ENCODE data around the gene PLAC1.

The PLAC1 gene

GRCh38 chrX:134631426-134632346 is 26.6 kb downstream of the PLAC1 start:
- DNase-seq (ENCODE audit: low spot score), result peak; percentile 71

GRCh38 chrX:134628663-134629062 is 29.6 kb downstream of the PLAC1 start:
- no peak for DNase-seq (ENCODE audit: low spot score)

GRCh38 chrX:134626434-134626833 is 31.8 kb downstream of the PLAC1 start:
- DNase-seq (ENCODE audit: low spot score), result no peak

GRCh38 chrX:134625315-134625718 is 33.0 kb downstream of the PLAC1 start:
- DNase-seq (ENCODE audit: low spot score), result peak; percentile 60

- no peak for DNase-seq (ENCODE audit: low spot score)
Observed at GRCh38 chrX:134624046-134624430, 34.2 kb downstream of the PLAC1 start.

- no peak for DNase-seq (ENCODE audit: low spot score)
Observed at GRCh38 chrX:134623293-134624045, 34.8 kb downstream of the PLAC1 start.

- peak; percentile 40 for DNase-seq (ENCODE audit: low spot score)
Observed at GRCh38 chrX:134622813-134623185, 35.5 kb downstream of the PLAC1 start.

- DNase-seq (ENCODE audit: low spot score), result peak; percentile 92
Observed at GRCh38 chrX:134622056-134622812, 36.0 kb downstream of the PLAC1 start.

- DNase-seq (ENCODE audit: low spot score), result no peak
Observed at GRCh38 chrX:134619838-134620237, 38.4 kb downstream of the PLAC1 start.

GRCh38 chrX:134613396-134613795 is 44.9 kb downstream of the PLAC1 start:
- no peak for DNase-seq (ENCODE audit: low spot score)

GRCh38 chrX:134608153-134608552 is 50.1 kb downstream of the PLAC1 start:
- no peak for DNase-seq (ENCODE audit: low spot score)

GRCh38 chrX:134607523-134607922 is 50.7 kb downstream of the PLAC1 start:
- DNase-seq (ENCODE audit: low spot score), result no peak

GRCh38 chrX:134604701-134605311 is 53.5 kb downstream of the PLAC1 start:
- DNase-seq (ENCODE audit: low spot score), result peak; percentile 38

- DNase-seq (ENCODE audit: low spot score), result peak; percentile 92
Observed at GRCh38 chrX:134603806-134604700, 54.2 kb downstream of the PLAC1 start.

- no peak for DNase-seq (ENCODE audit: low spot score)
Observed at GRCh38 chrX:134602410-134602809, 55.9 kb downstream of the PLAC1 start.

- no peak for DNase-seq (ENCODE audit: low spot score)
Observed at GRCh38 chrX:134601240-134601765, 57.0 kb downstream of the PLAC1 start.

- DNase-seq (ENCODE audit: low spot score), result peak; percentile 37
Observed at GRCh38 chrX:134600714-134601113, 57.6 kb downstream of the PLAC1 start.

- DNase-seq (ENCODE audit: low spot score), result peak; percentile 76
Observed at GRCh38 chrX:134599184-134599914, 58.9 kb downstream of the PLAC1 start.

GRCh38 chrX:134592303-134592702 is 66.0 kb downstream of the PLAC1 start:
- DNase-seq (ENCODE audit: low spot score), result no peak

- no peak for DNase-seq (ENCODE audit: low spot score)
Observed at GRCh38 chrX:134591502-134591901, 66.8 kb downstream of the PLAC1 start.

Data from AG08395 (cell line).